GM18951 (cell line): ENCODE data around the gene C1orf198.

Source experiments
- POLR2A ChIP-seq: IDR thresholded peaks from 4 replicates; pipeline ENCODE4 v1.6.1; 2011; ENCODE audit warnings: mild to moderate bottlenecking; ENCODE audit not compliant: insufficient read length, insufficient read depth; ENCODE audit errors: extremely low read depth
- in situ Hi-C: fragments of 300-500 bp; cut with MboI; formaldehyde crosslinking; loops from one replicate; pipeline ENCODE4 v1.12.0; 2022; ENCODE audit warnings: low sequenced_read_pairs, mixed read lengths, inconsistent platforms; ENCODE audit not compliant: unreplicated experiment

C1orf198 gene

DNA sequence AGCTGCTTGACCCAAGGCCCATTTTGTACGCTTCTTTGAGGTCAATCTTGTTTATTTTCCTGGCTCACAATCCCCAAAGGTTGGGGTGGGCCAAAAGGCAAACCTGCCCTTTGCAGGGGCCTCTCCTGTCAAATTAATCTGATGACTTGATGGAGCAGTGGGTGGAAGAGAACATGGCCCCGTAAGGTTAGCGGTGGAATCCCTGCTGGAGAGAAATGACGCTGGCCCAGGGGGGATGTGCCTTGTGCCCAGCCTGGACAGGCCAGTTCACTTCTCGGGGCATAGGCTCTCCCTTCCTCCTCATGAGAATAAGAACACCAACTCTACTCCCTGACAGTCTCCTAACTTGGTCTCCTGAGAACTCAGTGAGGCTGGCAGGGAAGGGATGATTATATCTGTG, 40.5 kb downstream of the C1orf198 start:
- in situ Hi-C loops: no loop called here
- TF ChIP-seq POLR2A: no peak

DNA sequence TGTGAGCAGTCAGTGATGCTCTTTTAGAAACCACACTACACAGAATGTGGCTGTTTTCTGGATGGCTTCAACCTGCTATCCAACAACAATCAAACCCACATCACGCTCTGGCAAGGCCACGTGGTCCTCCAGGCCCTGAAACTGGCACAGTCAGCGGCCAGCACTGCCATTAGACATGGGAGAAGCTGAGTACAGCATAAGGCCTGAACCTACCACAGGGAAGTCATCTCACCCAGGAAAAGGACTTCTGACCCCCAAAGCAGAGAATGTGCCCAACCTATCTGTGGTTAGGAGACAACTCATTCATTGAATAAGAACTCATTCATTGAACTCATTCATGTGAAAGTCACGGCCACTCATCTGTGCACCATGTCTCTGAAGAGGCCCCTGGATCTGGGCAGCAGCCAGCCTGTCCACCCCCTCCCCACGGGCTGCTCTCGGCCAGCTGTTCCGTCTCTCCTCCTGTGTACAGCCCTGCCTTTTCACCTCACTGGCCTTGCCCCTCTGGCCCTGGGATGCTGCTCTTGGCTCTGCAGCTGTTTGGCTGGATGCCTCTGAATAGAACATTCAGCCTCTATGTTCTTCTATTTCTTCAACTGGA, 41.1 kb downstream of the C1orf198 start:
- TF ChIP-seq POLR2A: no peak
- in situ Hi-C loops: no loop called here

DNA sequence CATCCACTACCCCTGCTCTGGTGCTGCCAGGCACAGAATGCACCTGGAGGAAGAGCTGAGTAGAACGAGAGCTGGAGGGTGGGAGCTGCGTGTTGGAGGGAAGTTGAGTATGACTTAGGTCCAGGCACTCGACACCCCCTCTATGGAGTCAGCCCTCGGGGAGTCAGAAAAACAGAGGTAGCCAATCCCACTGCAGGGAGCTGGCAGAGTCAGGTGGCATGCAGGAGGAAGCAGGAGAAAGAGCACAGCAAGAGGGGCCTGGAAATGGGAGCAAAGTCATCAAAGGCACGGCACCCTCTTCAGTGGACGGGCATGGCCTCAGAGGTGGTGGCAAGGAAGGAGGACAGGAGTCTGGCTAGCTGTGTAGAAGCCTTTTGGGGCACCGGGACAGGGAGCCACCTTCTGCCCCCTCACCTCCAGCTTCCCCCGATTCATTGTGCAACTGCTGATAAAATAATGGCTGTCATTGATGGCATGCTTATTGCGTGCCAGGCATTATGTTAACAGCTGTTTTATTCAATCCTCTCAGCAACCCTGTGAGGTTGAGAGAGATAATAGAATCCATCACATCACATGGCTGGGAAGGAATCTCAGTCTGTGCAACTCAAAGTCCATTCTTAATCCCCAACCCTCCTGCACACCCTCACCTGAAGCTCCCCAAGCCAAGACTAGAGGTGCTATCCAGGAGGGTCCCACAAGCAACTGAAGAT, 42.0 kb downstream of the C1orf198 start:
- no peak for TF ChIP-seq POLR2A
- in situ Hi-C loops: no loop called here

DNA sequence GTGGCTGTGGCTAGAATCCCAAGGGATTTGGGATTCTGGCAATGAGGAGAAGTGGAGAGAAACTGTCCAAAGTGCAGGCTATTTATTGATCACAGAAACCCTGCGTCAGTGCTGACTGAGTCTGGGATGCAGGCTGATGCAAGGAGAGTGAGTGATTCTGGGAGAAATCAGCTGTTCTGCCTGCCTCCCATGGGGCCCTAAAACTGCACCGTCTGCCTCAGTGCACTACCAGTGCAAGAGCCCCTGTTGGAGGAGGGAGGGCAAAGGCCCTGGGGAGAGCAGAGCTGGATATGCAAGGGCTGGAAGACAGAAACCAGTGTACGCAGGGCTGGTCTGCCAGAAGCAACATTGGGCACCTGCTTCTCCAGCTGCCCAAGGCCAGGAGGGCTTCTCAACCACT, 42.6 kb downstream of the C1orf198 start:
- in situ Hi-C loops: no loop called here
- no peak for TF ChIP-seq POLR2A

DNA sequence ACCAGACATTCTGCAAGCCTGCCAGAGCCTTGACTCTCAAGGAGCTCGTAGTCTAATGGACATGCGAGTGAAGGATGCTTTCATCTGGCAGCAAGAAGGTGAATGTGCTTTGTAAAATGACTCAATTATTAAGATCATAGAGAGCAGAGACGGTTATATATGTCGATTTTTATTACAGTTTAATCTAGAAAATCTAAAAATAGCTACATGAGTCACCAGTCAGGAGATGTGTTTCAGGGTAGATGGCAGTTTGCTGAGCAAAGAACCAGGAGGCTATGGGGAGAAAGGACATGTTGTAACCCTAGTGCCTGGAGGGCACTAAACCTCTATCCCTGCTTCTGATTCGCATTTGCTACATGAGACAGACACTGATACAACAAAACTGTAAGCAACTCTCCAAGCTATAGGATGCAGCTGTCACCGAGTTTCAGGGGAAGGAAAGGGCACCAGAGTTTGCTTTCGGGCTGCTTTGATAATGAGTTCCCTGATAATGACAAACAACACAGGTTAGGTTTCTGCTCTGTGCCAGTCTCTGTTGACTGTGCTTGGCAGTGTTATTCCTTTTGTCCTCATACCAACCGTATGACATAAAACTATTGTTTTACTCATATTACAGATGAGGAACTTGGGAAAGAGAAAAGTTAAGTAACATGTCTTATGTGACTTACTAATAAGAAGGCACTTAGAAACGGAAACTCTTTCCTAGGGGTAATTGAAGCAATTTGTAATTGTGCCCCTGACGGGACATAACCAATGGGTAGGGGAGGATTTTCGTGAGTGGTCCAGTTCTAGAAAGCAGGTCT, 43.2 kb downstream of the C1orf198 start:
- no peak for TF ChIP-seq POLR2A
- in situ Hi-C loops: no loop called here

DNA sequence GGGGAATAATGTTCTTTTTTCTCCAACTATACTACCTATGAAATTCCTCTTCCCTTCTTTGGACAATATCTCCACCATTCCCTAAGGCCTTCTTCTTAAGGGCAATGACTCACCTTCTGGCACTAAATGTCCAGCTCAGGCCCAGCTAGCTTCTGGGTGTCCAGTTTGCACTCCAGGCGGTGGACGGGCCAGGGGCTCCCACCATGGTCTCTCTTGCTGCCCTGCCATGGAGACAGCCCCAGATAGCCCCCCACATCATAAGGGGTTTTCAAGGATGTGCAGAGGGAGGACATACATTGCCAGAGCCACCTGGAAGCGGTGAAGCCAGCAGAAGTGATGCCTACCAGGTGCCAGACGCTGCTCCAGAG, 43.8 kb downstream of the C1orf198 start:
- in situ Hi-C loops: no loop called here
- TF ChIP-seq POLR2A: no peak

DNA sequence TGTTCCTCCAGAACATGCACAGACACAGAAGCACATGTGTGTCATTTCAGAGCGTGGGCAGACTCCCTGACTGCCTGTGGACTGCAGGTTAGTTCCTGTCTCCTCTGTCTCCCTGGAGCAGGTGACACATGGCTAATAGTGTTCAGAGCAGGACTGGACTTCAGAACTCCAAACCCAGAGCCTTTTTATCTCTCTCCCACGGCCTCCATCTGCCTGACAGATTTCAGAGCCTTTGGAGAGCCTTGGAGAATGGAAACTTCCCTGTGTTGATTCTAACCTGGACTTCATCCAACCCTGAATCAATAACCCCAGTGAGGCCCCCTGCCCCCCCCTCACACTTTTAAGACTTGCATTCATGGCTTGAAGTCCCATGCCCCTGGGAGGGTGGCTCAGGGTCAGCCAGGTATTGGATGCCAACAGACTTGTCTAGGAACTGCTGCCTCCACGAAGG, 44.4 kb downstream of the C1orf198 start:
- no peak for TF ChIP-seq POLR2A
- in situ Hi-C loops: no loop called here

DNA sequence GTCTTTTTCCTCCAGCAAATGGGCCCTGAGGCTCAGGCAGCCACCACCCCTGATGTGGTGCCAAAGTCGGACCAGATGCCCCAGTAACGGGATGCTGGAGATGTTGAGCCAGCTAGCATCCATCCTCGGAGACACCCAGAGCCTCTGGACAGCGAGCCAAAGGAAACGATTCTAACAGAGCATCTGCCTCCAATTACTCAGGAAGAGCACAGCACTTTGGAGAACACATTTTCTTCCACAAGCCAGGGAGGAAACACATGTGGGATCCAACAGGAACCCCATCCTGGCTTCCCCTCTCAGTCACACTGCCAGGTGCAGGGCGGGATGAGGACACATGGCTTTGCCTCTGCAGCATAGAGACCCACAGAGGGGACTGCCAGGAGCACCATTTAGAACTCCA, 44.9 kb downstream of the C1orf198 start:
- in situ Hi-C loops: no loop called here
- TF ChIP-seq POLR2A: no peak

DNA sequence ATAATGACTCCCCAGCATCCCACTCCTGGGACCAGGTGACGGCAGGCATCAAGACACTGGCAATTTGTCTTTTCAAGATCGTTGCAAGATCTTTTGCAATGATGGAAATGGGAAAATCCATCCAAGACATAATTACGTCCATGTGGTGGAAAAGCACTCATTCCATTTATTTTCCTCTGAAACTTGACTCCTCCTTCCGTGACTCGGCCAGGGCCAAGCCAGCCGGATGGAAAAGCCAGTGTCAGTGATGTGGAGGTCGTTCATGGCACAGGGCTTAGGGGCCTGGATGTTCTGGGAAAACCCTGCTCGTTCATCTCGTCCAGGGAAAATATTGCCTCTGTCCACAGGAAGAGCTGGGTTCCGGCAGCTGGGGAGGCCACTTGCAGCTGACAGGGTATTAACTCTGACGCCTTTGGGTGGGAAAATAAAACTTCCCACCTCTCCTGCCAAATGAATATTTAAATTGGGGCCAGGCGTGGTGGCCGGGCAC, 46.2 kb downstream of the C1orf198 start:
- in situ Hi-C loops: no loop called here
- no peak for TF ChIP-seq POLR2A

DNA sequence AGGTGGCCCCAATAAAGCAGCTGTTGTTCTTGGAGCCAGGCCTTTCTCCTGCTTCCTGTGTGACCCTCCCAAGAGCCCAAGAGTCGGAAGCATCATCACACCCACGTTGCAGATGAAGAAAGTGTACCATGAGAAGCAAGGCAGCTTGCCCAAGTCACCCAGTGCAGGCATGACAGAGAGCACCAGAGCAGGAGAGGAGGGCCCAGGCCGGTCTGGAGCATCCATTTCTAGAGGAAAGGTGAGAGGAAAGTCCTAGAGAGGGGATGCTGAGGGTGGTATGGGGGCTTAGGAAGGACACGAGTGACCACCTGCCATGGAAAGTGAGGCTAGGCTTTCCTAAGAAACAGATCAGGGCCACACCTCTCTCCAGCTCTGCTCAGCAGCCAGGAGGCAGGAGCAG, 47.0 kb downstream of the C1orf198 start:
- TF ChIP-seq POLR2A: no peak
- in situ Hi-C loops: no loop called here

DNA sequence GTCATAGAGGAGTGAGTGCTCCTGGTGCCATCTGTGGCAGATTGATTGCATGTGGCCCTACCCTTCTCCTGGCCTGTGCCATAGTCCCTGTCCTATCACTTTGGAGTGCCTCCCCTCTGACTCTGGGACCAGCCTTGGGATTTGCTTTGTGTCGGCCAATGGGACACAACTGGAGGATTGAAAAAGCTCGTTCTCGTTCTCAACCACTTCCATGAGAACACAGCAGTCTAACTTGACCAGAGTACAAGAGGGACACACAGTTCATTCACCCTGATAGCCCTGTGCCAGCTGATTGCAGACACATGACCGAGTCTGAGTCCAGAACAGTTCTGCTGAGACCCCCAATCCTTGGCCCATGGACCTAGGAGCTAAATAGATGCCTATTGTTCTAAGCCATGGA, 47.8 kb downstream of the C1orf198 start:
- TF ChIP-seq POLR2A: no peak
- in situ Hi-C loops: no loop called here

DNA sequence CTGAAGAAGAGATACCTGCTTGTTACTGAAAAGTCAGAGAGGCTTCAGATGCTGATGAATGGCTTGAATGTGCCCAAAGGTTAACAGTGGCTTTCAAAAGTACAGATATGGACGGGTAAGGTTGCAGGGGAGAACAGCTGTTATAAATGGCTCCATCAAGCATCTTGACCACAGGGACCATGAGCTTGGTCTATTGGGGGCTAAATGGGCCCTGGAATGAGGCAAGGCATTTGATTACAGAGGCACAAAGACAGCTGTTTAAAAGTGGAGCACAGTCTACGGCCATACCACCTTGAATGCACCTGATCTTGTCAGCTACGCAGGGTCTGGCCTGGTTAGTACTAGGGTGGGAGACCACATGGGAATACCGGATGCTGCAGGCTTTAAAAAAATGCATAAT, 48.3 kb downstream of the C1orf198 start:
- no peak for TF ChIP-seq POLR2A
- in situ Hi-C loops: no loop called here

DNA sequence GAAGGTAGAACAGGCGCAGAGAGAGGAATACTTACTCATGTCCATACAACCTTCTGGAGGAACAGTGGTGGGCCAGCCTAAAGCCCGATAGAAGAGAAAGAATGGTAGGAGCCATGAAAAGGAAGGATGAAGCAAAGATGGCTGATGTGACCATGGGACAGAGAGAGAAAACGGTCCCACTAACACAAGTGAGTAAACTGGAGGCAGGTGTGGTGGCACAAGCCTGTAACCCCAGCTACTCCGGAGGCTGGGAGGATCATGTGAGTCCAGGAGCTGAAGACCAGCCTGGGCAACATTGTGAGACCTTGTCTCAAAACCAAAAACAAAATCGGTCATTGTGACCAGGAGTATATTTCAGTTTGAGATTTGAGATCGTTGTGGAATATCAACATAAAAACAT, 49.4 kb downstream of the C1orf198 start:
- no peak for TF ChIP-seq POLR2A
- in situ Hi-C loops: no loop called here
